DND-41 (cell line): ENCODE data around the gene PLXNA3.

ENCODE experiments used
- ATAC-seq: fragments of 200-7000 bp; cut with Tn5 transposase; 3 replicates; pipeline ENCODE4 v1.9.1; 2021; ENCODE audit warnings: low read depth; ENCODE audit not compliant: insufficient read depth
- DNase-seq: peaks from one replicate; pipeline ENCODE4 v3.0.0-alpha.2; 2020
- H2AFZ ChIP-seq: 2 replicates; pipeline ENCODE4 v1.6.0; 2012; ENCODE audit warnings: low read depth, low read length
- H3K27ac ChIP-seq: 2 replicates; pipeline ENCODE4 v1.5.1; 2012; ENCODE audit warnings: low read length, inconsistent platforms
- H3K27me3 ChIP-seq: fragments of 200-600 bp; sonication (generic); 2 replicates; pipeline ENCODE4 v1.6.0; 2012; ENCODE audit warnings: low read length, mild to moderate bottlenecking, inconsistent platforms; ENCODE audit not compliant: insufficient read depth, poor library complexity
- H3K36me3 ChIP-seq: 2 replicates; pipeline ENCODE4 v1.5.1; 2012; ENCODE audit warnings: low read length, inconsistent platforms; ENCODE audit not compliant: insufficient read depth
- H3K4me1 ChIP-seq: 2 replicates; pipeline ENCODE4 v1.5.1; 2012; ENCODE audit warnings: mild to moderate bottlenecking, low read length; ENCODE audit not compliant: insufficient read depth
- H3K4me2 ChIP-seq: 2 replicates; pipeline ENCODE4 v1.6.0; 2012; ENCODE audit warnings: mild to moderate bottlenecking, moderate library complexity, low read length, inconsistent platforms; ENCODE audit not compliant: insufficient read depth
- H3K4me3 ChIP-seq, 2 experiments: fragments of 200-600 bp in 1 of 2; shearing (Covaris generic) in 1 of 2; 2 replicates each; pipeline ENCODE4 v1.5.1; 2012 to 2016; ENCODE audit warnings: inconsistent platforms in 2 of 2, low read length in 2 of 2, mild to moderate bottlenecking in 2 of 2, low read depth in 1 of 2, moderate library complexity in 1 of 2
- H3K79me2 ChIP-seq: 2 replicates; pipeline ENCODE4 v1.6.0; 2012; ENCODE audit warnings: low read length, inconsistent platforms; ENCODE audit not compliant: insufficient read depth
- H3K9ac ChIP-seq: 2 replicates; pipeline ENCODE4 v1.6.0; 2012; ENCODE audit warnings: low read depth, mild to moderate bottlenecking, inconsistent platforms, low read length, moderate library complexity
- H3K9me3 ChIP-seq: 2 replicates; pipeline ENCODE4 v1.5.1; 2012; ENCODE audit warnings: low read length, moderate library complexity, mild to moderate bottlenecking, inconsistent platforms; ENCODE audit not compliant: insufficient read depth, severe bottlenecking
- H4K20me1 ChIP-seq: 2 replicates; pipeline ENCODE4 v1.6.0; 2012; ENCODE audit warnings: low read length; ENCODE audit not compliant: insufficient read depth
- CTCF ChIP-seq: IDR thresholded peaks from 2 replicates; pipeline ENCODE4 v1.5.1; 2012; ENCODE audit warnings: borderline replicate concordance, low read length, moderate library complexity, mild to moderate bottlenecking; ENCODE audit not compliant: poor library complexity, severe bottlenecking; ENCODE audit errors: extremely low read depth
- EZH2 ChIP-seq: IDR thresholded peaks from 3 replicates; pipeline ENCODE4 v1.6.1; 2012; ENCODE audit warnings: borderline replicate concordance, low read depth, mild to moderate bottlenecking, moderate library complexity, low read length, inconsistent platforms; ENCODE audit not compliant: severe bottlenecking

PLXNA3 gene

GRCh38 chrX:154467556-154467955, 9.5 kb downstream of the PLXNA3 start:
- no peaks in the 10 kb centered on the region for H3K9me3 ChIP-seq
- H2AFZ ChIP-seq, result no peak overlapping the region
- TF ChIP-seq EZH2 (no peak), CTCF (no peak)
- DNase-seq (no peak), ATAC-seq (no peak)
- no peaks in the 10 kb centered on the region for H3K27me3 ChIP-seq
- H4K20me1 ChIP-seq, result no peaks in the 10 kb centered on the region
- H3K4me1 ChIP-seq, result no peaks in the 10 kb centered on the region
- no peak overlapping the region for H3K4me2 ChIP-seq
- H3K36me3 ChIP-seq, result peaks cover 69% of the 10 kb centered on the region
- H3K9ac ChIP-seq, result no peak overlapping the region
- H3K4me3 ChIP-seq, result no peak overlapping the region
- no peaks in the 10 kb centered on the region for H3K79me2 ChIP-seq
- H3K27ac ChIP-seq, result no peak overlapping the region

DNA sequence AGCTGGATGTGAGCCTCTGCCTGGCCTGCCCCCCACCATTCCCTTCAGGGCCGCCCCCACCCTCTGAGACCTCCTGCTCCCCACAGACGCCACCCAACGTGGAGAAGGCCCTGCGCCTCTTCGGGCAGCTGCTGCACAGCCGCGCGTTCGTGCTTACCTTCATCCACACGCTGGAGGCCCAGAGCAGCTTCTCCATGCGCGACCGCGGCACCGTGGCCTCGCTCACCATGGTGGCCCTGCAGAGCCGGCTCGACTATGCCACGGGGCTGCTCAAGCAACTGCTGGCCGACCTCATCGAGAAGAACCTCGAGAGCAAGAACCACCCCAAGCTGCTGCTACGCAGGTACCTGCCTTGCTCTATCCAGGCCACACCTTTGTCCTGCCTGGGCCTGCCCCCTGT, 10.1 kb downstream of the PLXNA3 start:
- H3K9ac ChIP-seq, result no peak overlapping the region
- H3K79me2 ChIP-seq, result no peaks in the 10 kb centered on the region
- no peaks in the 10 kb centered on the region for H3K9me3 ChIP-seq
- H3K4me3 ChIP-seq, result no peak overlapping the region
- TF ChIP-seq EZH2, result no peak
- TF ChIP-seq CTCF, result no peak
- H3K4me1 ChIP-seq, result no peaks in the 10 kb centered on the region
- no peaks in the 10 kb centered on the region for H3K27me3 ChIP-seq
- no peaks in the 10 kb centered on the region for H4K20me1 ChIP-seq
- no peak for DNase-seq
- H3K36me3 ChIP-seq, result peaks cover 69% of the 10 kb centered on the region
- H2AFZ ChIP-seq, result no peak overlapping the region
- H3K27ac ChIP-seq, result no peak overlapping the region
- no peak overlapping the region for H3K4me2 ChIP-seq
- no peak for ATAC-seq

DNA sequence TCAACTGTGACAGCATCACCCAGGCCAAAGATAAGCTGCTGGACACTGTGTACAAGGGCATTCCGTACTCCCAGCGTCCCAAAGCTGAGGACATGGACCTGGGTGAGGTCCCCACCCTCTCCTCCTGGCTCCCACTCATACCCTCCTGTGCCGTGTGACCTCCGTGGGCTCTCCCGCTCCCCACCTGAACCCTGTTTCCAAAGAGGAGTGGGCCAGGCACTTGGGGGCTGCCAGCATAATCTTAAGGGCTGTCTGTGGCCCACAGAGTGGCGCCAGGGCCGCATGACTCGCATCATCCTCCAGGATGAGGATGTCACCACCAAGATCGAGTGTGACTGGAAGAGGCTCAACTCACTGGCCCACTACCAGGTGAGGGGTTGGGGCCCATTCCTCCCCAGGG, 11.0 kb downstream of the PLXNA3 start:
- H3K27ac ChIP-seq, result no peak overlapping the region
- TF ChIP-seq EZH2 (no peak), CTCF (no peak)
- DNase-seq (no peak), ATAC-seq (no peak)
- no peak overlapping the region for H3K9ac ChIP-seq
- H3K27me3 ChIP-seq, result no peaks in the 10 kb centered on the region
- H3K79me2 ChIP-seq, result no peaks in the 10 kb centered on the region
- no peak overlapping the region for H3K4me3 ChIP-seq
- no peak overlapping the region for H3K4me2 ChIP-seq
- no peaks in the 10 kb centered on the region for H4K20me1 ChIP-seq
- peaks cover 69% of the 10 kb centered on the region for H3K36me3 ChIP-seq
- H3K4me1 ChIP-seq, result no peaks in the 10 kb centered on the region
- no peaks in the 10 kb centered on the region for H3K9me3 ChIP-seq
- no peak overlapping the region for H2AFZ ChIP-seq

- no peak overlapping the region for H3K9ac ChIP-seq
- no peak overlapping the region for H3K27ac ChIP-seq
- H3K4me2 ChIP-seq, result no peak overlapping the region
- peaks cover 63% of the 10 kb centered on the region for H3K36me3 ChIP-seq
- no peaks in the 10 kb centered on the region for H3K79me2 ChIP-seq
- no peak for TF ChIP-seq EZH2
- no peak for TF ChIP-seq CTCF
- no peaks in the 10 kb centered on the region for H3K27me3 ChIP-seq
- H3K4me1 ChIP-seq, result no peaks in the 10 kb centered on the region
- H2AFZ ChIP-seq, result no peak overlapping the region
- no peaks in the 10 kb centered on the region for H3K9me3 ChIP-seq
- no peaks in the 10 kb centered on the region for H4K20me1 ChIP-seq
- DNase-seq (no peak), ATAC-seq (no peak)
- H3K4me3 ChIP-seq, result no peak overlapping the region
Observed at GRCh38 chrX:154469880-154470279, 11.8 kb downstream of the PLXNA3 start.
